Omental fat pad (tissue), 4 donors: ENCODE results near the gene MYO10. TPM values are rescaled to one million over a fixed set of nuclear protein-coding genes. Genes with fewer than 3 reads are reported as not detected.

ENCODE experiments used
- ATAC-seq: fragments of 150-250 bp; one replicate; pipeline ENCODE4 v1.9.1; 2016; ENCODE audit warnings: mild to moderate bottlenecking, moderate library complexity; ENCODE audit not compliant: low FRiP score
- DNase-seq: peaks from one replicate; pipeline ENCODE4 v3.0.0-alpha.2; 2019; ENCODE audit warnings: low spot score
- CTCF ChIP-seq, 3 donors: fragments of 450-650 bp; IDR thresholded peaks; one replicate each; pipeline ENCODE4 v1.5.1; 2016 to 2017; ENCODE audit warnings: antibody characterized with exemption in 3 of 3, mild to moderate bottlenecking in 3 of 3, moderate library complexity in 2 of 3
- total RNA-seq, 4 donors: library from RNA; depleted of rRNA; stranded (reverse); fragments of >200 nt; gene quantifications; one replicate each; pipeline ENCODE4 v1.1.0, GENCODE V29; 2016

MYO10 gene
- total RNA-seq, 4 donors from 2014 or later = 12.1 to 35.8 (median 17.7) TPM

- no peak for ATAC-seq
Observed at GRCh38 chr5:16933337-16933736, 2.8 kb downstream of the MYO10 start.

GRCh38 chr5:16932401-16932800 is 3.7 kb downstream of the MYO10 start:
- TF ChIP-seq CTCF (IDR thresholded peaks at IDR 0.05) = no peak
- DNase-seq (no peak), ATAC-seq (no peak)

More at GRCh38 chr5:16933337-16933736, 2.8 kb downstream of the MYO10 start:
- no peak for TF ChIP-seq CTCF (IDR thresholded peaks at IDR 0.05)
- no peak for DNase-seq

GRCh38 chr5:16931334-16932110 is 4.6 kb downstream of the MYO10 start:
- TF ChIP-seq CTCF (IDR thresholded peaks at IDR 0.05) = no peak
- DNase-seq (no peak), ATAC-seq (no peak)

GRCh38 chr5:16930496-16930895 is 5.6 kb downstream of the MYO10 start:
- no peak for TF ChIP-seq CTCF (IDR thresholded peaks at IDR 0.05)
- ATAC-seq (no peak), DNase-seq (no peak)

GRCh38 chr5:16929831-16930230 is 6.3 kb downstream of the MYO10 start:
- TF ChIP-seq CTCF (IDR thresholded peaks at IDR 0.05) = no peak
- DNase-seq = no peak

GRCh38 chr5:16929347-16929746 is 6.7 kb downstream of the MYO10 start:
- no peak for TF ChIP-seq CTCF (IDR thresholded peaks at IDR 0.05)
- ATAC-seq (no peak), DNase-seq (no peak)

More at GRCh38 chr5:16929831-16930230, 6.3 kb downstream of the MYO10 start:
- ATAC-seq = no peak

- TF ChIP-seq CTCF (IDR thresholded peaks at IDR 0.05) = no peak
- no peak for ATAC-seq
- DNase-seq = no peak
Observed at GRCh38 chr5:16927613-16928012, 8.5 kb downstream of the MYO10 start.
